DMS153 (cell line): ENCODE measurements around the gene LZTR1.

Experiments
- DNase-seq: peaks from one replicate; lab custom pipeline; 2025; lab: John Stamatoyannopoulos, UW

Gene LZTR1

DNA sequence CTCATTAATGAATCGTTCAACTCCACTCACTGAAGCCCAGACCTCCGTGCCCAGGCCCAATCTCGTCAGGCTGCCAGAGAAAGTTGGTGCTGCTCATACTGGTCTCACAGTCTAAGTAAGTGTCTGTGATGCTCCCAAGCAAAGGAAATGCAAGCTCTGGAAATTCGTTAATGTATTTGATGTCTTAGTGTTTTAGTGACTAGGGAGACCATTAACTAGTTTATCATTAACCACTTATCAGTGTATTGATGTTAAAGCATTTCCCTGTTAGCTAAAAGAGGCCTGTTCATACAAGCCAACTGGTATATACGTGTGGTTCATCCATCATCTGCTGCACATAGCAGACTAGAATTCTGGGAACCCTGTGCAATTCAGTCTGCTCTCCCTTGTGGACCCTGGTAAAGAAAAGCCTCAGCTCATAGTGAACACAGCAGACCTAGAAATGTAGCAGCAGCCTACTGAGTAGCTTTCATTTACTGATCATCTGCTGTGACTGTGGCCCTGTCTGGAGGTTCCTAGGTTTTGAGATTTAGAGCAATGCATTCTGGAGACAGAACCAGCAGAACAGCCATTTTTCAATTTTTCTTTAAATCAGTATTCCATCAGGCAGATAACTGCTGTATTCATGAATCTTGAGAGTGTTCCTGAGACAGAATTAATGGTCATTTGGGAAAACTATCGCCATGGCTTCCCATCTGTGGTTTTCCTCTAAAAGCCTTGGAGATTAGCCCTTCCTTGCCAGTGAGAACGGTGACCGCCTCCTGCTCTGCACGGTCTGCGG lies 30.8 kb upstream of the LZTR1 start:
- no peak for DNase-seq

DNA sequence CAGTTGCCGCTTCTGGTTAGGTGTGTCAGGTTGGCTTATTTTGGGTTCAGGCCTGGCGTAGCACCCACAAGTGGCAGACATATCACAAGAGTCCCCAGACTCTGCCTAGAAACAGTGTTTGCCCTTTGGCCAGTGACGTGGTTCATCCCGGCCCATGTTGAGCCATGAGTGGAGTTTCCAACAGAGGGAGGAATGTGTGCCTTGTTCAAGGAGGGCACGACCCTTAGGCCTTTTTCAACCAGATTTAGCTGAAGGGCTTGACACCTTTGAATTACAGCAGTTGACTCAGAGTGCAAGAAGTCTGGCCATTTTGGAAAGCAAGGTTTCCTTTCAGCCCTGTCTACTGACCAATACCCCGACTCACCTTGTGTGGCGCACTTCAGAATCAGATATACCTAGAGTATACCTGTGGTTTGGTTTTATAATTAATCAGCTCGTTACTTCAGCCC lies 30.1 kb upstream of the LZTR1 start:
- no peak for DNase-seq

- DNase-seq = no peak
Measured at GRCh38 chr22:20952544-20953341, 29.4 kb upstream of the LZTR1 start.

- DNase-seq = no peak
Measured at GRCh38 chr22:20953342-20953608, 28.8 kb upstream of the LZTR1 start.

GRCh38 chr22:20953668-20954500 lies 28.2 kb upstream of the LZTR1 start:
- DNase-seq = no peak

GRCh38 chr22:20955548-20955947 lies 26.5 kb upstream of the LZTR1 start:
- no peak for DNase-seq

DNA sequence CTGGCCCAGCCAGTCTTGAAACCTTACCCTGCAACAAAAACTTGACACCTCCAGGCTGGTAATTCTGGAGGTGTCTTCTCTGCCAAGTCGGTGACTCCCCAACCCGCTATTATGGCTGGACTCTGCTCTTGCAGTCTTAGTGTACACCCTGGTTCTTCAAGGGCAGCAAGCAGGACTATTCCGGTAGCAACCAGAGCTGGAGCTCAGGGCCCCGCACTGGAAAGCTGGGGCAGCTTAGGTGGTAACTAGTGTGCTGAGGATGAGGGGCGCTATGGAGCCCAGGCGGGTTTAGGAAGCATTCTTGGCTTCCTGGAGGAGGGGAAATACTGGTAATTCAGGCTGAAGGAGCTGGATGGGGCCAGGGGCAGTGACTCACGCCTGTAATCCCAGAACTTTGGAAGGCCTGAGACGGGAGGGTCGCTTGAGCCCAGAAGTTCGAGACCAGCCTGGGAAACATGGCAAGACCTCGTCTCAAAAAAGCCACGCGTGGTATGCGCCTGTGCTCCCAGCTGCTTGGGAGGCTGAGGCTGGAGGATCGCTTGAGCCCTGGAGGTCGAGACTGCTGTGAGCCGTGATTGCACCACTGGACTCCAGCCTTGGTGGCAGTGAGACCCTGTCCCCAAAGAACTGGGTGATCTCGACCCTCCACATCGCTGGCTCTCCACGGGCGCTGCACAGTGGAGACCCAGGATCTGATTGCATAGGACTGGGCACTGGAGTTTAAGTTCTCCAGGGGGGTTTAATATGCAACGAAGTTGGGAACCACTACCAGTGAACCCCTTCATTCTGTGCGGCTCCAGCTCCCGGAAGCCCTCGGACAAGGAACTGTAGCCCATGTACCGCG lies 25.6 kb upstream of the LZTR1 start:
- DNase-seq = no peak

DNA sequence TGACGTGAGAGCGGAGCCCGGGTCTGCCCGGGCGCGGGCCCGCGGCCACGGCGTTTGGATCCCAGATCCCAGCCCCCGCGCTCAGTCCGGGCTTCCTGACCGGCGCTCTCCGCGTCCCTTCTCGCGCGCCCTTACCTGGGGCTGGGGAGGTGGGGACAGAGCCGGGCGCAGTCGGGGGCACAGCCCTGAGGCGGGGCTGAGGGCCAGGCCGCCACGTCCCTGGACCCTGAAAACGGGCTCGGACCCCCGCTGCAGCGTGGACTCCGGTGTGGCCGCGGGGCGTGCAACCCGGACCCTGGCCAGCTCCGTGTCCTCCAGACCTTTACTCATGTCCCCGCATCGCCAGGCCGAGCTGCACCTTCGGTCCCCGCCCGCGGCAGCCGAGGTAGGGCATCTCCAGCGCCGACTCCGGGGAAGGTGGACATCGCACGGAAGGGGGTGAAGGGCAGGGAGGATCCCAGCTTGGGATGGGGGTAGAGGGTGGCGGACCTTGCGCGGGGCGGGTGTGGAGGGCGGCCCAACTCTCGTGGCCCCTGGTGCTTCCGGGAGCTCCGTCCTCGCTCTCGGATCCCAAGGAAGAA lies 24.9 kb upstream of the LZTR1 start:
- DNase-seq = no peak

- DNase-seq = peak; percentile 19
Measured at GRCh38 chr22:20957683-20958431, 24.2 kb upstream of the LZTR1 start.

- DNase-seq = no peak
Measured at GRCh38 chr22:20959578-20960461, 22.3 kb upstream of the LZTR1 start.

DNA sequence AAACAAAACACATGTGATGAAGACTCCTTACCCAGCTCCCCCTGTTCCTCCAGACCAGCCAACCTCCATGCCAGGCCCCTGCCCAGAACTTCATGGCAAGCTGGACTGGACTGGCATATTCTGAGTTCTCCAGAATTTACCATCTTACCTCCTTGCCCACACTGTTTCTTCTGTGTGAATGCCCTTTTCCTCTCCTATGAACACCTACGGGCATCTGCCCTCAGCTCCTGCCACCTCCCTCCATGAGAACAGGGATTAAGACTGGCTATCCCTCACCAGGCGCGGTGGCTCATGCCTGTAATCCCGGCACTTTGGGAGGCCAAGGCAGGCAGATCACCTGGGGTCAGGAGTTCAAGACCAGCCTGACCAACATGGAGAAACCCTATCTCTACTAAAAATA lies 21.5 kb upstream of the LZTR1 start:
- DNase-seq = no peak

- no peak for DNase-seq
Measured at GRCh38 chr22:20962491-20962945, 19.6 kb upstream of the LZTR1 start.

- DNase-seq = no peak
Measured at GRCh38 chr22:20963201-20964052, 18.7 kb upstream of the LZTR1 start.

- no peak for DNase-seq
Measured at GRCh38 chr22:20964090-20964798, 17.9 kb upstream of the LZTR1 start.

DNA sequence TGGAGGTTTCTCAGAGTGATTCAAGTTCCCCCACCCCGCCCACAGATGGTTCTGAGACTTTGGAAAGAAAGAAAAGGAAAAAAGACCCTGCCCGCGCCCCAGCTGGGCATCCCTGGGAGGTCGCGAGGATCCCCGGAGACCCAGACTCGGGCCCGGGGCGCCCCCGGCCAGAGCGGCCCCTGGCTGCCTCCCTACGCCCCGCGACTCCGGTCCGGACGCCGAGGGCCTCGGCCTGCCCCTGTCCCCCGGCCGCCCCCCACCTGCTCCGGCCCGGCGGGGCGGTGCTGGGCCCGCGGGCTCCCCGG lies 17.3 kb upstream of the LZTR1 start:
- DNase-seq = no peak

- no peak for DNase-seq
Measured at GRCh38 chr22:20965104-20965887, 16.8 kb upstream of the LZTR1 start.
